Right lobe of liver (tissue), 4 donors: ENCODE results near the gene C4orf46.

Experiments
- CTCF ChIP-seq, 4 donors: fragments of 200-600 bp in 3 of 4; fragments of 450-650 bp in 1 of 4; IDR thresholded peaks; one replicate each; pipeline versions ENCODE4 v1.5.1 to v1.8.0; 2016 to 2022; ENCODE audit warnings: antibody characterized with exemption in 4 of 4, mild to moderate bottlenecking in 2 of 4
- POLR2A ChIP-seq: fragments of 450-650 bp; IDR thresholded peaks from one replicate; pipeline ENCODE4 v1.6.1; 2017; ENCODE audit warnings: antibody characterized with exemption, mild to moderate bottlenecking
- donor health status: DM: no; HTN: no; CAD: no.
- donor health status: DM: no; HTN: no; CAD: no.
- donor health status: DM: no; HTN: yes; CAD: no.

DNA sequence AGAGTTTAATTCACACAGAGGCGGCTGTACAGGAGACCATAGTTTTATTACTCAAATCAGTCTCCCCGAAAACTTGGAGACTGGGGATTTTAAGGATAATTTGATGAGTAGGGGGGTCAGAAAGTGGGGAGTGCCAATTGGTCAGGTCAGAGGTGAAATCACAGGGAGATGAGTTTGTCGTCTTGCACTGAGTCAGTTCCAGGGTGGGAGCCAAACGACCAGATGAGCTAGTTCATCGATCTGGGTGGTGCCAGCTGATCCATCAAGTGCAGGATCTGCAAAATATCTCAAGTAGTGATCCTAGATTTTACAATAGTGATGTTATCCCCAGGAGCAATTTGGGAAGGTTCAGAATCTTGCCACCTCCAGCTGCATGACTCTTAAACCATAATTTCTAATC lies 4.4 kb upstream of the C4orf46 start:
- no peak for TF ChIP-seq CTCF (IDR thresholded peaks at IDR 0.05)
- no peak for TF ChIP-seq POLR2A
